ENCODE measurements around the gene CTIF.

The CTIF gene

DNA sequence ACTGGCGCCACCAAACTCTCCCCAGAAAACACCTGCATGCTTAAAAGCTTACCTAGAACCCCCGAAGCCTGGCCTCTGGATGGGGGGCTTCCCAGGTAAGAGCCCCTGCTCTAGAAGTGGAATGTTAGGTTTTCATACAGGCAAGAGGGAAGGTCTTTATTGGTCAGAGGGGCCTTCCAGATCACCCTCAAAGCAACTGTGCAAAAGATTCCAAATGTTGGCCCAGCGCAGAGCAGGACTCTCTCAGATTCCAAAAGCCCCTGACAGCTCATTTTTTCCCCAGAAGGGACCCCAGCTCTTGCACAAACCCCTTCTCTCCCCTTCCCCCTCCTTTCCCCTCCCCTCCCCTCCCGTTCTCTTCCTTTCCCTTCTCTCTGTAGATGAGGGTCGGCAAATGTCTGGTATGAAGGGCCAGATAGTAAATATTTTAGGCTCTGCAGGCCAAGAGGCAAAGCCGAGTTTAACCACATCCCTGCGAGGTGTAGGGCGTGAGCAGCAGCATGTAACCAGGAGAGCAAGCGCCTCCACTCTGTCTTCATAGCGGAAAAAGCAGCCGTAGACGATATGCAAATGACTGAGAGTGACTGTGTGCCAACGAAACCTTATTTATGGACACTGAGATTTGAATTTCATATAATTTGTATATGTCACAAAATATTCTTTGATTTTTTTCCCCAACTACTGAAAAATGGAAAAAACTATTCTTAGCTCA, 295.0 kb downstream of the CTIF start:
- no peak for DNase-seq
- TF ChIP-seq, protein P1, sequence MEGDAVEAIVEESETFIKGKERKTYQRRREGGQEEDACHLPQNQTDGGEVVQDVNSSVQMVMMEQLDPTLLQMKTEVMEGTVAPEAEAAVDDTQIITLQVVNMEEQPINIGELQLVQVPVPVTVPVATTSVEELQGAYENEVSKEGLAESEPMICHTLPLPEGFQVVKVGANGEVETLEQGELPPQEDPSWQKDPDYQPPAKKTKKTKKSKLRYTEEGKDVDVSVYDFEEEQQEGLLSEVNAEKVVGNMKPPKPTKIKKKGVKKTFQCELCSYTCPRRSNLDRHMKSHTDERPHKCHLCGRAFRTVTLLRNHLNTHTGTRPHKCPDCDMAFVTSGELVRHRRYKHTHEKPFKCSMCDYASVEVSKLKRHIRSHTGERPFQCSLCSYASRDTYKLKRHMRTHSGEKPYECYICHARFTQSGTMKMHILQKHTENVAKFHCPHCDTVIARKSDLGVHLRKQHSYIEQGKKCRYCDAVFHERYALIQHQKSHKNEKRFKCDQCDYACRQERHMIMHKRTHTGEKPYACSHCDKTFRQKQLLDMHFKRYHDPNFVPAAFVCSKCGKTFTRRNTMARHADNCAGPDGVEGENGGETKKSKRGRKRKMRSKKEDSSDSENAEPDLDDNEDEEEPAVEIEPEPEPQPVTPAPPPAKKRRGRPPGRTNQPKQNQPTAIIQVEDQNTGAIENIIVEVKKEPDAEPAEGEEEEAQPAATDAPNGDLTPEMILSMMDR (IDR thresholded peaks at IDR 0.05; ENCODE audit: low read depth, low read length, missing control alignments) = no peak
- Histone ChIP-seq H3K4me3 (ENCODE audit: low read depth, low read length) (peak overlapping the region; percentile 41), H3K27ac (peak overlapping the region; percentile 61), H3K36me3 (replicated peaks) (no peaks in the 10 kb centered on the region), H3K27me3 (replicated peaks) (no peaks in the 10 kb centered on the region)
- in situ Hi-C loops (cut with HindIII; ENCODE audit: low pct_ligation_motif_present, low sequenced_read_pairs) = no loop called here

DNA sequence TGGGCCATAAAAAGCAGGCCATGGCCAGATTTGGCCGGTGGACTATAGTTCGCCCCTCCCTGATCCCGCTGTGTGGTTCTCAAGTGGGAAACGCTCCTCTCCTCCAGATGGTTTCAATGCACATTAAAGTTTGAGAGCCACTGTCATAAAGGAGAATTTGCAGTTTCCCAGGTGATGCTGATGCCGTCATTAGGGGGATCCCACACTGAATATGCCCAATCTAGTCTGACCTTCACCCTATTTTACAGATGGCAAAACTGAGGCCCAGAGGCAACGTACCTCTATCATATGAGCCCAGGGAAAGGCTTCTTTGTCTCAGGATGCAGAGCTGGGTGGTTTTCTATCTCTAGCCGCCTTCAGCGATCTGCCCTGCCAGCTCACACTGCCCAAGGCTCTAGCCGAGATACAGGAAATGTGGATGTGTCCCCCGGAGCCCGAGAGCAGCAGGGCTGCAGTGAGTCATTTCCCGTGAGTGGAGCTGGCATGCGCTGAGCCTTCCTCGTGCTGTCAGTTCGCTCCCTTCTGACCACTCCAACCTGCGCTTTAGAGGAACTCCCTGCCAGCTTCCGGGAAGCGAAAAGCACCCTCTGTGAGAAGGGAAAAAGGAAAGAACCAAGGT, 295.7 kb downstream of the CTIF start:
- peak overlapping the region; percentile 41 for H3K4me3 ChIP-seq (ENCODE audit: low read depth, low read length)
- H3K27me3 ChIP-seq (replicated peaks) = no peaks in the 10 kb centered on the region
- no peaks in the 10 kb centered on the region for H3K36me3 ChIP-seq (replicated peaks)
- peak; percentile 87 for DNase-seq
- TF ChIP-seq, protein P1 (IDR thresholded peaks at IDR 0.05; ENCODE audit: low read depth, low read length, missing control alignments) = no peak
- in situ Hi-C loops (cut with HindIII; ENCODE audit: low pct_ligation_motif_present, low sequenced_read_pairs) = no loop called here
- peak overlapping the region; percentile 61 for H3K27ac ChIP-seq

DNA sequence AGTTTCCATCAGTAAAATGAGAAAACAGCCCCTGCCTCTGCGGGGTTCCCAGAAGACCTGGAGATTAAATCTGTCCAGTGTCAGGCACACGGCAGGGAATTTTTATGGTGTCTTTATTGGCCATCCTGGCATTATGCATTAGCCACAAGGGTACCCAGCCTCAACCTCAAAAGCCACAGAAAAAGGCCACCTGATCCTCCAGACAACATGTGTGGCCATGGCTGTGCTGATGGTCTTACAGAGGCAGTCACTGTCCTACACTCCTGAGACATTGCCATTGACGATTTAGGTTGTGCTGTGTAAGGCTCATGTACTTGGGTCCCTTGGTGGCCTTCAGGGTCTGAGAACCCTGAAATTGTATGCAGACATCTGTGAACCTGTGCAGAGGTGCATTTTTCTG, 296.3 kb downstream of the CTIF start:
- Histone ChIP-seq H3K27ac (peak overlapping the region; percentile 61), H3K4me3 (ENCODE audit: low read depth, low read length) (no peak overlapping the region), H3K36me3 (replicated peaks) (no peaks in the 10 kb centered on the region), H3K27me3 (replicated peaks) (no peaks in the 10 kb centered on the region)
- in situ Hi-C loops (cut with HindIII; ENCODE audit: low pct_ligation_motif_present, low sequenced_read_pairs) = no loop called here
- no peak for DNase-seq
- TF ChIP-seq, protein P1 (IDR thresholded peaks at IDR 0.05; ENCODE audit: low read depth, low read length, missing control alignments) = no peak

DNA sequence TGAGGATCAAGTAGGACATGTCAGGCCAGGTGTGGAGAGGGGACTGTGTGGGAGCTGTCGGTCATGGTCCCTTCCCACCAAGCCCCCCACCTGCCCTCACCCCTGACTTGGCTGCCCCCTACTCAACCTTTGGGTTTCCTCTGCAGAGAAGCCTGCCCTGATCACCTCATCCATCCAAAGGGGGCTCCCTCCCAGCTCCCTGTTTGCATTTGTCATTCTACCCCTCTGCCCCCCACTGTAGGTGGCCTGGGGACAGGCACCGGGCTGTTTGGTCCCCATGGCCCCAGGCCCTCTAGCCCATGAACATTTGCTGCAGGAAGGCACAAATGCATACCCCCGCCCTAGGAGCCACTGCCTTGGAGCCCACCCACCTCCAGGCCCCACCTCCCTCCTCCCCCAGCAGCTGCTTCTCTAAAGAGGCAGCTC, 296.9 kb downstream of the CTIF start:
- in situ Hi-C loops (cut with HindIII; ENCODE audit: low pct_ligation_motif_present, low sequenced_read_pairs) = no loop called here
- Histone ChIP-seq H3K27ac (no peak overlapping the region), H3K36me3 (replicated peaks) (no peaks in the 10 kb centered on the region), H3K4me3 (ENCODE audit: low read depth, low read length) (no peak overlapping the region), H3K27me3 (replicated peaks) (no peaks in the 10 kb centered on the region)
- no peak for DNase-seq
- TF ChIP-seq, protein P1 (IDR thresholded peaks at IDR 0.05; ENCODE audit: low read depth, low read length, missing control alignments) = no peak

DNA sequence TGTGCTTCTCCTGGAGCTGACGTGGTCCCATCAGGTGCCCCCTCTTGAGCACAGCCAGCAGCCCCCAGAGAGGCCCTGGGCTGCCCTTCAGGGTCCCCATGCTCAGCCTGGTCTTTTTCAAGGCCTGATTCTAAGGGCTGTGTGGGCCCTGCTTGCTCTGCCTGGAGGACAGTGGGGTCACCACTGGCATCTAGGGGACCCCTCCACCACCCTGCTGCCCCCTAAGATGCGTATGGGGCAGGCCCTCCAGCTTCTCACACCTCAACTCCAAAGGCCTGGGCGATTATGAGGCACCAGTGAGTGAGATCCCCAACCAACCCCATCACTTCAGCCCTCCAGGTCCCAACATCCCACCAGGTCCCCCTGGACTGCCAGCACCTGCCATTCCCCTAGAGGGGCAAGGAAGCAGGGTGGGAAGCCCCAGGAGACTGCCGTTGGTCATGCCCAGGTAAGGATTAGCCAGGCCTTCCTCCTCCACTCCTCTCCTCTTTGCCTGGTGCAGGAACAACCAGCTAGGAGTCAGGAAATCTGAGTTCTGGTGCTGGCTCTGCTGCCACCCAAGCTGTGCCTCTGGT, 297.5 kb downstream of the CTIF start:
- Histone ChIP-seq H3K27me3 (replicated peaks) (no peaks in the 10 kb centered on the region), H3K4me3 (ENCODE audit: low read depth, low read length) (no peak overlapping the region), H3K36me3 (replicated peaks) (no peaks in the 10 kb centered on the region), H3K27ac (no peak overlapping the region)
- no peak for DNase-seq
- TF ChIP-seq, protein P1 (IDR thresholded peaks at IDR 0.05; ENCODE audit: low read depth, low read length, missing control alignments) = no peak
- in situ Hi-C loops (cut with HindIII; ENCODE audit: low pct_ligation_motif_present, low sequenced_read_pairs) = no loop called here

All from brain microvascular endothelial cell (primary cell).